Breast epithelium (tissue), 3 donors: ENCODE results near the gene ABHD6.

Experiments used
- POLR2A ChIP-seq: fragments of 450-650 bp; IDR thresholded peaks from one replicate; pipeline ENCODE4 v1.6.1; 2016; ENCODE audit warnings: antibody characterized with exemption, mild to moderate bottlenecking, moderate library complexity
- POLR2AphosphoS5 ChIP-seq, 3 donors: sonication (generic); formaldehyde crosslinking; IDR thresholded peaks; one replicate each; pipeline ENCODE4 v1.6.1; 2017; ENCODE audit warnings: antibody characterized with exemption in 3 of 3
- TF ChIP-seq, protein P1 (sequence below), 3 donors: fragments of 450-650 bp; IDR thresholded peaks; one replicate each; pipeline ENCODE4 v1.5.1; 2016 to 2017; ENCODE audit warnings: antibody characterized with exemption in 3 of 3, mild to moderate bottlenecking in 3 of 3, moderate library complexity in 3 of 3

DNA sequence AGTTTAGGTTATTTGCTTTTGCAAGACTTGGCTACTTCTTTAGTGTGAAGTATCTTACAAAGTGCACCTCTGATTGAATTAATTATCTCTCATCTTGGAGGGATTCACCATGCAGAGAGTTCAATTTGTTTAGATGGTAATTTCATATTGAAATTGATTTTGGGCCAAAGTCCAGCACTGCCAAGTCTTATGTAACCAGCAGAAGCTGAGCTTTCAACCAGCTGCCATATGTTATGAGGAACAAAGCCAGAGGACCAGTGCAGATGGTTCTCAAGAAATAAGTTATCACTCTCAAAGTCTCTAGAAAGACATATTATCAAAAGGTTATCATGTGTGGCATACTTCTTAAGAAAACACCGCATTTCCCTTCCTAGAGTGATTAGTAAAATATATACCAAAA, 29.0 kb downstream of the ABHD6 start:
- TF ChIP-seq, protein P1, sequence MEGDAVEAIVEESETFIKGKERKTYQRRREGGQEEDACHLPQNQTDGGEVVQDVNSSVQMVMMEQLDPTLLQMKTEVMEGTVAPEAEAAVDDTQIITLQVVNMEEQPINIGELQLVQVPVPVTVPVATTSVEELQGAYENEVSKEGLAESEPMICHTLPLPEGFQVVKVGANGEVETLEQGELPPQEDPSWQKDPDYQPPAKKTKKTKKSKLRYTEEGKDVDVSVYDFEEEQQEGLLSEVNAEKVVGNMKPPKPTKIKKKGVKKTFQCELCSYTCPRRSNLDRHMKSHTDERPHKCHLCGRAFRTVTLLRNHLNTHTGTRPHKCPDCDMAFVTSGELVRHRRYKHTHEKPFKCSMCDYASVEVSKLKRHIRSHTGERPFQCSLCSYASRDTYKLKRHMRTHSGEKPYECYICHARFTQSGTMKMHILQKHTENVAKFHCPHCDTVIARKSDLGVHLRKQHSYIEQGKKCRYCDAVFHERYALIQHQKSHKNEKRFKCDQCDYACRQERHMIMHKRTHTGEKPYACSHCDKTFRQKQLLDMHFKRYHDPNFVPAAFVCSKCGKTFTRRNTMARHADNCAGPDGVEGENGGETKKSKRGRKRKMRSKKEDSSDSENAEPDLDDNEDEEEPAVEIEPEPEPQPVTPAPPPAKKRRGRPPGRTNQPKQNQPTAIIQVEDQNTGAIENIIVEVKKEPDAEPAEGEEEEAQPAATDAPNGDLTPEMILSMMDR (IDR thresholded peaks at IDR 0.05): no peak
- TF ChIP-seq POLR2A (no peak), POLR2AphosphoS5 (IDR thresholded peaks at IDR 0.05) (no peak)
